A549 (cell line): ENCODE data around the gene SHISAL1. TPM values are rescaled to one million over a fixed set of nuclear protein-coding genes. Genes with fewer than 3 reads are reported as not detected.

Experiments
- ATAC-seq, 2 experiments: fragments of 200-7000 bp in 1 of 2; fragments of >200 bp in 1 of 2; cut with Nextera tagmentation in 1 of 2; cut with Tn5 transposase in 1 of 2; 3 replicates each; pipeline versions ENCODE4 v1.8.0 to v1.9.1; 2018 to 2020; ENCODE audit warnings: mild to moderate bottlenecking in 1 of 2, moderate library complexity in 1 of 2
- CTCF ChIA-PET: fragments of 300-600 bp; sonication (Branson Sonifier 250); formaldehyde crosslinking; extraction: SDS; loops from one replicate; lab custom pipeline; 2021; ENCODE audit warnings: antibody characterized with exemption, inconsistent platforms; lab: Yijun Ruan, JAX
- POLR2A ChIA-PET: fragments of 350-600 bp; formaldehyde crosslinking; extraction: SDS; loops from one replicate; lab custom pipeline; 2021; ENCODE audit warnings: antibody characterized with exemption, inconsistent platforms; lab: Yijun Ruan, JAX
- DNase-seq, 2 experiments: peaks; one replicate each; pipeline versions ENCODE4 v3.0.0 to v3.0.0-alpha.2; 2011 to 2016; ENCODE audit warnings: low read depth in 1 of 2, low spot score in 1 of 2
- FAIRE-seq: peaks from 2 replicates; lab custom pipeline; 2011; peaks lifted over from hg19 to GRCh38; lab: Jason Lieb, UNC
- H3K27ac ChIP-seq, 2 experiments: fragments of >200 bp; sonication (Bioruptor Twin); formaldehyde crosslinking; 3 replicates each; pipeline ENCODE4 v1.5.1; 2016 to 2017
- H3K4me1 ChIP-seq: fragments of >200 bp; sonication (Bioruptor Twin); formaldehyde crosslinking; 3 replicates; pipeline ENCODE4 v1.6.1; 2016
- H3K4me2 ChIP-seq: fragments of >200 bp; sonication (Bioruptor Twin); formaldehyde crosslinking; 3 replicates; pipeline ENCODE4 v1.6.1; 2016
- H3K4me3 ChIP-seq: fragments of >200 bp; sonication (Bioruptor Twin); formaldehyde crosslinking; 3 replicates; pipeline ENCODE4 v1.5.1; 2016
- H3K9me3 ChIP-seq: fragments of >200 bp; sonication (Bioruptor Twin); formaldehyde crosslinking; 3 replicates; pipeline ENCODE4 v1.6.1; 2016
- ATOH8 ChIP-seq: fragments of 250-450 bp; sonication (Bioruptor Pico); IDR thresholded peaks from 2 replicates; pipeline ENCODE4 v1.5.0; 2020; ENCODE audit warnings: low read depth, mild to moderate bottlenecking, moderate library complexity
- BHLHE40 ChIP-seq: IDR thresholded peaks from 2 replicates; pipeline ENCODE4 v1.6.1; 2012; ENCODE audit warnings: low read depth, low read length, inconsistent platforms
- CEBPB ChIP-seq, 2 experiments: fragments of >200 bp in 1 of 2; sonication (Bioruptor Twin) in 1 of 2; formaldehyde crosslinking in 1 of 2; IDR thresholded peaks; 2 replicates each; pipeline ENCODE4 v1.6.1; 2012 to 2016
- CHD2 ChIP-seq: fragments of 150-350 bp; IDR thresholded peaks from 2 replicates; pipeline ENCODE4 v1.6.1; 2014; ENCODE audit warnings: low read length; ENCODE audit not compliant: partially characterized antibody
- CHD4 ChIP-seq: fragments of 200-600 bp; sonication (generic); IDR thresholded peaks from 2 replicates; pipeline ENCODE4 v1.6.1; 2016; ENCODE audit warnings: antibody characterized with exemption, mild to moderate bottlenecking, borderline replicate concordance
- CTCF ChIP-seq: fragments of >200 bp; sonication (Bioruptor Twin); formaldehyde crosslinking; IDR thresholded peaks from 3 replicates; pipeline ENCODE4 v1.5.1; 2016
- ELK1 ChIP-seq: fragments of 150-350 bp; IDR thresholded peaks from 2 replicates; pipeline ENCODE4 v1.6.1; 2014; ENCODE audit warnings: low read depth, mild to moderate bottlenecking, low read length
- ESRRA ChIP-seq: fragments of 150-350 bp; IDR thresholded peaks from 2 replicates; pipeline ENCODE4 v1.6.1; 2014; ENCODE audit warnings: mild to moderate bottlenecking, low read length, borderline replicate concordance
- HOXA7 ChIP-seq: fragments of 250-450 bp; sonication (Bioruptor Pico); IDR thresholded peaks from 2 replicates; pipeline ENCODE4 v1.5.0; 2020; ENCODE audit warnings: mild to moderate bottlenecking, moderate library complexity
- HOXB13 ChIP-seq: fragments of 250-450 bp; sonication (Bioruptor Pico); IDR thresholded peaks from 2 replicates; pipeline ENCODE4 v1.5.0; 2020; ENCODE audit warnings: low read depth, mild to moderate bottlenecking, moderate library complexity
- HOXB5 ChIP-seq: fragments of 250-450 bp; sonication (Bioruptor Pico); IDR thresholded peaks from 2 replicates; pipeline ENCODE4 v1.5.0; 2020; ENCODE audit warnings: mild to moderate bottlenecking, moderate library complexity
- JUN ChIP-seq, 2 experiments: fragments of >200 bp; sonication (Bioruptor Twin); formaldehyde crosslinking; IDR thresholded peaks; 2 replicates in 1 of 2; 3 replicates in 1 of 2; pipeline ENCODE4 v1.6.1; 2016 to 2017
- MAZ ChIP-seq: fragments of 150-350 bp; IDR thresholded peaks from 2 replicates; pipeline ENCODE4 v1.6.1; 2014; ENCODE audit warnings: antibody characterized with exemption, low read depth, low read length, borderline replicate concordance
- MYC ChIP-seq: IDR thresholded peaks from 2 replicates; pipeline ENCODE4 v1.6.1; 2012; ENCODE audit warnings: mild to moderate bottlenecking, inconsistent platforms, low read length, improper control_type of control experiment, borderline replicate concordance
- PHF8 ChIP-seq: fragments of 200-600 bp; sonication (generic); IDR thresholded peaks from 2 replicates; pipeline ENCODE4 v1.6.1; 2016; ENCODE audit warnings: low read depth, mild to moderate bottlenecking, antibody characterized with exemption, moderate library complexity, borderline replicate concordance
- POLR2A ChIP-seq: IDR thresholded peaks from 2 replicates; pipeline ENCODE4 v1.6.1; 2012; ENCODE audit warnings: mild to moderate bottlenecking, low read length
- POLR2AphosphoS2 ChIP-seq: conservative IDR thresholded peaks from 2 replicates; pipeline ENCODE4 v1.6.1; 2012; ENCODE audit warnings: low read length, improper control_type of control experiment, inconsistent platforms
- RCOR1 ChIP-seq: fragments of 150-350 bp; IDR thresholded peaks from 2 replicates; pipeline ENCODE4 v1.6.1; 2014; ENCODE audit warnings: antibody characterized with exemption, low read length, low read depth
- RFX5 ChIP-seq: fragments of 450-650 bp; IDR thresholded peaks from 2 replicates; pipeline ENCODE4 v1.7.1; 2014; ENCODE audit warnings: antibody characterized with exemption, mild to moderate bottlenecking, moderate library complexity
- TFCP2L1 ChIP-seq: fragments of 250-450 bp; sonication (Bioruptor Pico); IDR thresholded peaks from 2 replicates; pipeline ENCODE4 v1.5.0; 2021; ENCODE audit warnings: mild to moderate bottlenecking
- ZSCAN20 ChIP-seq: fragments of 250-450 bp; sonication (Bioruptor Pico); IDR thresholded peaks from 2 replicates; pipeline ENCODE4 v1.8.0; 2022; ENCODE audit warnings: mild to moderate bottlenecking, moderate library complexity
- WGBS: methylation state at CpG from one replicate; pipeline ENCODE4 v1.1.6; 2017; ENCODE audit errors: missing lambda C conversion rate; 5-methylcytosine and 5-hydroxymethylcytosine counted together
- polyA plus RNA-seq, 4 experiments: library from polyadenylated mRNA; depleted of rRNA in 3 of 4; stranded (reverse); fragments of >200 nt; fragmentation: RNase III in 1 of 4; extraction: RNeasy Plus Mini Kit Qiagen cat#74134 plus additional on column Dnase treatment in 1 of 4; gene quantifications; 2 replicates in 3 of 4; 3 replicates in 1 of 4; pipeline ENCODE4 v1.2.3, GENCODE V29; 2011 to 2017

The SHISAL1 gene
- polyA plus RNA-seq, 2 of the 4 experiments (the other 2 are of a cell fraction), result 0.61 to 1.9 TPM

- no peak for TF ChIP-seq ELK1
- TF ChIP-seq HOXB13, result no peak
- no peak for TF ChIP-seq CHD2
- no peak for TF ChIP-seq POLR2A
- no peak for TF ChIP-seq HOXA7 (CRISPR knock-in tag)
- TF ChIP-seq CTCF, result no peak
- TF ChIP-seq BHLHE40, result no peak
- TF ChIP-seq CHD4, result no peak
- TF ChIP-seq, all 56 proteins: peak for 0
Measured at GRCh38 chr22:44311104-44311854, 1.5 kb downstream of the SHISAL1 start (continued).

- peak overlapping the region; percentile 35 to 74; a peak in 5 of 6 replicates for H3K27ac ChIP-seq
- no peak for ATAC-seq
- TF ChIP-seq TFCP2L1 (no peak), HOXB13 (no peak), RFX5 (no peak), ELK1 (no peak), ZSCAN20 (CRISPR knock-in tag) (no peak), ESRRA (no peak), CEBPB (IDR thresholded peaks at IDR 0.05) (no peak), RCOR1 (no peak), PHF8 (no peak), POLR2A (no peak), MAZ (no peak), POLR2AphosphoS2 (no peak), HOXA7 (CRISPR knock-in tag) (no peak), MYC (no peak), ATOH8 (no peak), JUN (IDR thresholded peaks at IDR 0.05) (no peak), HOXB5 (CRISPR knock-in tag) (no peak), CHD2 (no peak)
- TF ChIP-seq, all 56 proteins: peak for 0
- CTCF ChIA-PET, result interaction anchor here (1.7 kb wide), 1 partner anchor 316 kb away, joined by 4 read pairs; no protein-coding TSS in a partner anchor
- peak overlapping the region; percentile 49 for H3K4me2 ChIP-seq
- POLR2A ChIA-PET, result no interaction called here
- DNase-seq (no peak), FAIRE-seq (no peak)
- H3K4me1 ChIP-seq, result peaks cover 25% of the 10 kb centered on the region
- 77% methylated on average over 7 of the region's 9 CpGs for WGBS
- no peaks in the 10 kb centered on the region for H3K9me3 ChIP-seq
- no peak overlapping the region for H3K4me3 ChIP-seq
Measured at GRCh38 chr22:44309647-44310046, 3.1 kb downstream of the SHISAL1 start.
